GM21515 (cell line): Measurements from ENCODE around the gene ZBED5.
"Not testable (repeated sequence)": the region's sequence is repeated elsewhere in the genome, so short reads cannot be mapped to it uniquely, and the experiment has no call there.

Experiments
- ATAC-seq: cut with Tn5 transposase; IDR thresholded peaks from one replicate; pipeline ENCODE4 v1.9.1; 2021; ENCODE audit not compliant: unreplicated experiment

ZBED5 gene

GRCh38 chr11:10844356-10844755 is 13.5 kb downstream of the ZBED5 start:
- ATAC-seq, result no peak

- ATAC-seq, result no peak
Measured at GRCh38 chr11:10838881-10839280, 19.0 kb downstream of the ZBED5 start.

- ATAC-seq, result no peak
Measured at GRCh38 chr11:10838083-10838482, 19.8 kb downstream of the ZBED5 start.

- not testable (repeated sequence) for ATAC-seq
Measured at GRCh38 chr11:10836884-10837283, 21.0 kb downstream of the ZBED5 start.

- no peak for ATAC-seq
Measured at GRCh38 chr11:10829139-10829538, 28.7 kb downstream of the ZBED5 start.

GRCh38 chr11:10828402-10828801 is 29.5 kb downstream of the ZBED5 start:
- no peak for ATAC-seq

GRCh38 chr11:10824888-10825287 is 33.0 kb downstream of the ZBED5 start:
- no peak for ATAC-seq

GRCh38 chr11:10823152-10823579 is 34.7 kb downstream of the ZBED5 start:
- no peak for ATAC-seq

- not testable (repeated sequence) for ATAC-seq
Measured at GRCh38 chr11:10822491-10822890, 35.4 kb downstream of the ZBED5 start.

- no peak for ATAC-seq
Measured at GRCh38 chr11:10818594-10818993, 39.3 kb downstream of the ZBED5 start.

- no peak for ATAC-seq
Measured at GRCh38 chr11:10813945-10814344, 43.9 kb downstream of the ZBED5 start.

GRCh38 chr11:10809373-10810160 is 48.3 kb downstream of the ZBED5 start:
- ATAC-seq, result peak; percentile 22

GRCh38 chr11:10808553-10809372 is 49.1 kb downstream of the ZBED5 start, which contains the start of gene EIF4G2:
TSS of gene EIF4G2 (minus strand) at chr11:10808926.
- peak; percentile 92 for ATAC-seq

GRCh38 chr11:10808235-10808552 is 49.7 kb downstream of the ZBED5 start:
- ATAC-seq, result no peak

- no peak for ATAC-seq
Measured at GRCh38 chr11:10807493-10808234, 50.2 kb downstream of the ZBED5 start.

- no peak for ATAC-seq
Measured at GRCh38 chr11:10806206-10806605, 51.6 kb downstream of the ZBED5 start.

- no peak for ATAC-seq
Measured at GRCh38 chr11:10805741-10806140, 52.1 kb downstream of the ZBED5 start.

- no peak for ATAC-seq
Measured at GRCh38 chr11:10803676-10804075, 54.2 kb downstream of the ZBED5 start.
